Transverse colon (tissue), 4 donors: Measurements from ENCODE around the gene PDE6H. TPM values are rescaled to one million over a fixed set of nuclear protein-coding genes. Genes with fewer than 3 reads are reported as not detected.

Experiments used
- DNase-seq: peaks from one replicate; pipeline ENCODE4 v3.0.0-alpha.2; 2019
- H3K27ac ChIP-seq, 4 donors: fragments of 200-600 bp; sonication (generic); 2 replicates each; pipeline ENCODE4 v1.5.1; 2016 to 2018; ENCODE audit warnings: inconsistent platforms in 4 of 4
- H3K27me3 ChIP-seq: fragments of 200-600 bp; sonication (generic); 2 replicates; pipeline ENCODE4 v1.5.1; 2017; ENCODE audit warnings: inconsistent platforms
- H3K36me3 ChIP-seq, 4 donors: fragments of 200-600 bp; sonication (generic); 2 replicates each; pipeline ENCODE4 v1.5.1; 2017 to 2019; ENCODE audit warnings: inconsistent platforms in 4 of 4
- H3K4me1 ChIP-seq, 4 donors: fragments of 200-600 bp; sonication (generic); 2 replicates each; pipeline ENCODE4 v1.5.1; 2017 to 2020; ENCODE audit warnings: inconsistent platforms in 4 of 4
- H3K4me3 ChIP-seq, 4 donors: fragments of 200-600 bp; sonication (generic); 1 replicate in 1 of 4; 2 replicates in 3 of 4; pipeline versions ENCODE4 v1.5.1 to v1.6.1; 2017 to 2019; ENCODE audit warnings: inconsistent platforms in 4 of 4
- H3K9me3 ChIP-seq, 2 donors: fragments of 200-600 bp; sonication (generic); 2 replicates each; pipeline ENCODE4 v1.5.1; 2017 to 2019; ENCODE audit warnings: inconsistent platforms in 2 of 2
- EP300 ChIP-seq: sonication (generic); formaldehyde crosslinking; IDR thresholded peaks from one replicate; pipeline ENCODE4 v1.6.1; 2017; ENCODE audit warnings: antibody characterized with exemption, low read depth
- POLR2A ChIP-seq: fragments of 450-650 bp; IDR thresholded peaks from one replicate; pipeline ENCODE4 v1.6.1; 2016; ENCODE audit warnings: antibody characterized with exemption, mild to moderate bottlenecking, moderate library complexity
- POLR2AphosphoS5 ChIP-seq, 3 donors: sonication (generic); formaldehyde crosslinking; IDR thresholded peaks; one replicate each; pipeline ENCODE4 v1.6.1; 2016; ENCODE audit warnings: antibody characterized with exemption in 3 of 3
- WGBS, 2 donors: methylation state at CpG; one replicate each; pipeline ENCODE4 v1.1.5; 2018; ENCODE audit warnings: low coverage in 1 of 2; 5-methylcytosine and 5-hydroxymethylcytosine counted together
- in situ Hi-C, 4 donors: fragments of 200-750 bp; cut with MboI; loops; one replicate each; pipeline versions ENCODE4 v1.15.0 to v1.15.1; 2017; ENCODE audit warnings: low sequenced_read_pairs in 3 of 4, low pct_ligation_motif_present in 1 of 4, low pct_unique_long_range_greater_than_20kb in 1 of 4
- intact Hi-C: fragments of 100-400 bp; cut with DNase I; formaldehyde crosslinking; loops from one replicate; pipeline ENCODE4 v1.15.1; 2023; ENCODE audit warnings: low total_unique reads
- total RNA-seq, 4 donors: library from RNA; depleted of rRNA; stranded (reverse); fragments of >200 nt; gene quantifications; one replicate each; pipeline ENCODE4 v1.1.0, GENCODE V29; 2016
- TF ChIP-seq, protein P1 (sequence below), 5 experiments: fragments of 200-600 bp in 3 of 5; fragments of 450-650 bp in 2 of 5; sonication (generic) in 3 of 5; IDR thresholded peaks; 1 replicate in 2 of 5; 2 replicates in 3 of 5; pipeline ENCODE4 v1.5.1; 2016 to 2017; ENCODE audit warnings: antibody characterized with exemption in 5 of 5, inconsistent platforms in 3 of 5, mild to moderate bottlenecking in 2 of 5, moderate library complexity in 1 of 5

Gene PDE6H
- total RNA-seq, result not detected

DNA sequence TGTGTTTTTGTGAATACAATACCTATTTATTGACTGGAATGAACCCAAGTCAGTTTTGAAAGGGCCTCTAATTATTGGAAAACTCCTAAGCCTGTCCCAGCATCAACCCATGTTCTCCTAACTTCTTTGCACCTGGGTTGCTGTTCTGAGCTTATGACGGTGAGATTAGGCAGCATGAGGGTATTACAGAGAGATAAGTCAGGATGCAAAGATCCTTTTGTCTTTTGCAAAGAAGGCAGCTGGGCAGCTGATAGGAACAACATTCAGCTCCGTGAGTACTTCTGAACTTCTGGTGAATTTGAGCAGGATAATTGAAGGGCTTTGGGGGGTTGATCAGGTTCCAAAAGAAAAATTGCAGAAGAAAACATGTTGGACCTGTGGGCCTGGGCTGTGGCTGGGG, at the start of gene PDE6H:
Gene PDE6H, plus strand, starts transcription at position 227 of the 400 bp plus-strand sequence. CDS start 4,971 bp downstream, outside the sequence.
- WGBS, 2 donors, result 85 to 100% methylated on average over 1 to 2 of the region's 2 CpGs
- Histone ChIP-seq H3K9me3 (no peaks in the 10 kb centered on the region), H3K27me3 (no peaks in the 10 kb centered on the region), H3K4me1 (peaks cover 0 to 4% (median 0%) of the 10 kb centered on the region in 4 donors), H3K36me3 (no peaks in the 10 kb centered on the region), H3K27ac (no peak within 1 kb of the TSS), H3K4me3 (no peak within 1 kb of the TSS)
- TF ChIP-seq POLR2A (no peak), POLR2AphosphoS5 (IDR thresholded peaks at IDR 0.05) (no peak), EP300 (no peak)
- TF ChIP-seq, protein P1, sequence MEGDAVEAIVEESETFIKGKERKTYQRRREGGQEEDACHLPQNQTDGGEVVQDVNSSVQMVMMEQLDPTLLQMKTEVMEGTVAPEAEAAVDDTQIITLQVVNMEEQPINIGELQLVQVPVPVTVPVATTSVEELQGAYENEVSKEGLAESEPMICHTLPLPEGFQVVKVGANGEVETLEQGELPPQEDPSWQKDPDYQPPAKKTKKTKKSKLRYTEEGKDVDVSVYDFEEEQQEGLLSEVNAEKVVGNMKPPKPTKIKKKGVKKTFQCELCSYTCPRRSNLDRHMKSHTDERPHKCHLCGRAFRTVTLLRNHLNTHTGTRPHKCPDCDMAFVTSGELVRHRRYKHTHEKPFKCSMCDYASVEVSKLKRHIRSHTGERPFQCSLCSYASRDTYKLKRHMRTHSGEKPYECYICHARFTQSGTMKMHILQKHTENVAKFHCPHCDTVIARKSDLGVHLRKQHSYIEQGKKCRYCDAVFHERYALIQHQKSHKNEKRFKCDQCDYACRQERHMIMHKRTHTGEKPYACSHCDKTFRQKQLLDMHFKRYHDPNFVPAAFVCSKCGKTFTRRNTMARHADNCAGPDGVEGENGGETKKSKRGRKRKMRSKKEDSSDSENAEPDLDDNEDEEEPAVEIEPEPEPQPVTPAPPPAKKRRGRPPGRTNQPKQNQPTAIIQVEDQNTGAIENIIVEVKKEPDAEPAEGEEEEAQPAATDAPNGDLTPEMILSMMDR (IDR thresholded peaks at IDR 0.05), result no peak
- intact Hi-C loops, result no loop called here
- in situ Hi-C loops, result no loop called here
- DNase-seq, result no peak

DNA sequence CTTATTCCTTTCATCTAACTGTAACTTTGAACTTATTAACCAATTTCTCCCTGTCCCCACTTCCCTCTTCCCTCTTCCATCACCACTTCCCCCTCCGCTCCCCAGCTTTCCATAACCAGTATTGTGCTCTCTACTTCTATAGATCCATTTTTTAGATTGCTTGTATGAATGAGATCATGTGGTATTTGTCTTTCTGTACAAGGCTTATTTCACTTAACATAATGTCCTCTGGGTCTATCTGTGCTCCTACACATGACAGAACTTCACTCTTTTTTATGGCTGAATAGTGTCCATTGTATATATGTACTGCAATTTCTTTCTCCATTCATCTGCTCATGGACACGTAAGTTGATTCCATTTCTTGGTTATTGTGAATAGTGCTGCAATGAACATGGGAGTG, 48.9 kb upstream of the PDE6H start:
- H3K36me3 ChIP-seq, result no peaks in the 10 kb centered on the region
- no peaks in the 10 kb centered on the region for H3K9me3 ChIP-seq
- no peak for TF ChIP-seq POLR2AphosphoS5 (IDR thresholded peaks at IDR 0.05)
- TF ChIP-seq, protein P1 (IDR thresholded peaks at IDR 0.05), result no peak
- TF ChIP-seq POLR2A, result no peak
- no peak for TF ChIP-seq EP300
- peaks cover 0 to 4% (median 1%) of the 10 kb centered on the region in 4 donors for H3K4me1 ChIP-seq
- H3K27ac ChIP-seq, result no peak overlapping the region
- 92 to 95% methylated on average over 2 of the region's 2 CpGs for WGBS, 2 donors
- no peak for DNase-seq
- H3K4me3 ChIP-seq, result no peak overlapping the region
- in situ Hi-C loops, result no loop called here
- no peaks in the 10 kb centered on the region for H3K27me3 ChIP-seq
- intact Hi-C loops, result no loop called here

DNA sequence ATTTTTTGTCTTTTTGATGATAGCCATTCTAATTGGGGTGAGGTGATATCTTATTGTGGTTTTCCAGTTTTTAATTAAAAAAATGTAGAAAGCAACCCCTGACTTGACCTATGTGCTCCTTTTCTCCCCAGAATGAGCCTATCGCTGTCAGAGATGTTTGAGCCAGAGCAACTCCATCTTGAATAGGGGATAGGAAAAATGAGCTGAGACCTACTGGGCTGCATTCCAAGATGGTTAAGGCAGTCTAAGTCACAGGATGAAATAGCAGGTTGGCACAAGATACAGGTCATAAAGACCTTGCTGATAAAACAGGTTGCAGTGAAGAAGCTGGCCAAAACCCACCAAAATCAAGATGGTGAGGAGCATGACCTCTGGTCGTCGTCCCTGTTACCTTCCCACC, 48.3 kb upstream of the PDE6H start:
- intact Hi-C loops (no loop called here), in situ Hi-C loops (no loop called here)
- Histone ChIP-seq H3K9me3 (no peaks in the 10 kb centered on the region), H3K4me1 (peaks cover 0 to 10% (median 6%) of the 10 kb centered on the region in 4 donors), H3K27me3 (no peaks in the 10 kb centered on the region), H3K4me3 (no peak overlapping the region), H3K36me3 (no peaks in the 10 kb centered on the region), H3K27ac (no peak overlapping the region)
- no peak for DNase-seq
- TF ChIP-seq POLR2AphosphoS5 (IDR thresholded peaks at IDR 0.05), result no peak
- no peak for TF ChIP-seq POLR2A
- TF ChIP-seq EP300, result no peak
- TF ChIP-seq, protein P1 (IDR thresholded peaks at IDR 0.05), result no peak
- 80 to 89% methylated on average over 3 of the region's 3 CpGs for WGBS, 2 donors

- 92 to 96% methylated on average over 3 of the region's 3 CpGs for WGBS, 2 donors
- Histone ChIP-seq H3K36me3 (no peaks in the 10 kb centered on the region), H3K4me1 (peaks cover 0 to 21% (median 7%) of the 10 kb centered on the region in 4 donors), H3K27me3 (no peaks in the 10 kb centered on the region), H3K9me3 (no peaks in the 10 kb centered on the region), H3K27ac (no peak overlapping the region), H3K4me3 (no peak overlapping the region)
- TF ChIP-seq POLR2AphosphoS5 (IDR thresholded peaks at IDR 0.05) (no peak), POLR2A (no peak), EP300 (no peak)
- TF ChIP-seq, protein P1 (IDR thresholded peaks at IDR 0.05), result no peak
- intact Hi-C loops (no loop called here), in situ Hi-C loops (no loop called here)
- DNase-seq, result no peak
Observed at GRCh38 chr12:14927267-14927666, 45.6 kb upstream of the PDE6H start.
